ENCODE data around the gene RCOR3. TPM values are rescaled to one million over a fixed set of nuclear protein-coding genes. Genes with fewer than 3 reads are reported as not detected.
A peak's percentile ranks its signal among the peaks of the same experiment; 100 is the strongest.
"Not testable (repeated sequence)": the region's sequence is repeated elsewhere in the genome, so short reads cannot be mapped to it uniquely, and the experiment has no call there.

The RCOR3 gene
- total RNA-seq, 1 experiment from 2014 or later = 9.2 TPM

GRCh38 chr1:211249611-211250010 is 9.6 kb upstream of the RCOR3 start:
- in situ Hi-C loops (cut with HindIII; ENCODE audit: low pct_unique_long_range_greater_than_20kb, low sequenced_read_pairs); DNase-seq (ENCODE audit: low read depth, low spot score): not testable (repeated sequence)

GRCh38 chr1:211257826-211258225 is 1.3 kb upstream of the RCOR3 start:
- no peak for DNase-seq (ENCODE audit: low read depth, low spot score)
- in situ Hi-C loops (cut with HindIII; ENCODE audit: low pct_unique_long_range_greater_than_20kb, low sequenced_read_pairs) = no loop called here

- DNase-seq (ENCODE audit: low read depth, low spot score) = peak; percentile 80
- in situ Hi-C loops (cut with HindIII; ENCODE audit: low pct_unique_long_range_greater_than_20kb, low sequenced_read_pairs) = no loop called here
Measured at GRCh38 chr1:211258310-211258755, 833 bp upstream of the RCOR3 start.

- DNase-seq (ENCODE audit: low read depth, low spot score) = peak; percentile 62
- in situ Hi-C loops (cut with HindIII; ENCODE audit: low pct_unique_long_range_greater_than_20kb, low sequenced_read_pairs) = no loop called here
Measured at GRCh38 chr1:211259638-211260126, 516 bp downstream of the RCOR3 start.

- peak; percentile 74 for DNase-seq (ENCODE audit: low read depth, low spot score)
- in situ Hi-C loops (cut with HindIII; ENCODE audit: low pct_unique_long_range_greater_than_20kb, low sequenced_read_pairs) = no loop called here
Measured at GRCh38 chr1:211260141-211261107, 1.3 kb downstream of the RCOR3 start.

GRCh38 chr1:211261229-211261628 is 2.1 kb downstream of the RCOR3 start:
- DNase-seq (ENCODE audit: low read depth, low spot score) = no peak
- in situ Hi-C loops (cut with HindIII; ENCODE audit: low pct_unique_long_range_greater_than_20kb, low sequenced_read_pairs) = no loop called here

GRCh38 chr1:211263022-211263421 is 3.9 kb downstream of the RCOR3 start:
- in situ Hi-C loops (cut with HindIII; ENCODE audit: low pct_unique_long_range_greater_than_20kb, low sequenced_read_pairs) = not testable (repeated sequence)

GRCh38 chr1:211267204-211267857 is 8.2 kb downstream of the RCOR3 start:
- in situ Hi-C loops (cut with HindIII; ENCODE audit: low pct_unique_long_range_greater_than_20kb, low sequenced_read_pairs) = no loop called here
- no peak for DNase-seq (ENCODE audit: low read depth, low spot score)

More at GRCh38 chr1:211263022-211263421, 3.9 kb downstream of the RCOR3 start:
- DNase-seq (ENCODE audit: low read depth, low spot score) = not testable (repeated sequence)

GRCh38 chr1:211279340-211279739 is 20.2 kb downstream of the RCOR3 start:
- in situ Hi-C loops (cut with HindIII; ENCODE audit: low pct_unique_long_range_greater_than_20kb, low sequenced_read_pairs) = no loop called here
- DNase-seq (ENCODE audit: low read depth, low spot score) = no peak

- no peak for DNase-seq (ENCODE audit: low read depth, low spot score)
- in situ Hi-C loops (cut with HindIII; ENCODE audit: low pct_unique_long_range_greater_than_20kb, low sequenced_read_pairs) = no loop called here
Measured at GRCh38 chr1:211280910-211281309, 21.7 kb downstream of the RCOR3 start.

- DNase-seq (ENCODE audit: low read depth, low spot score) = no peak
- in situ Hi-C loops (cut with HindIII; ENCODE audit: low pct_unique_long_range_greater_than_20kb, low sequenced_read_pairs) = no loop called here
Measured at GRCh38 chr1:211281320-211282022, 22.3 kb downstream of the RCOR3 start.

GRCh38 chr1:211282023-211282373 is 22.8 kb downstream of the RCOR3 start:
- in situ Hi-C loops (cut with HindIII; ENCODE audit: low pct_unique_long_range_greater_than_20kb, low sequenced_read_pairs) = no loop called here
- no peak for DNase-seq (ENCODE audit: low read depth, low spot score)

- in situ Hi-C loops (cut with HindIII; ENCODE audit: low pct_unique_long_range_greater_than_20kb, low sequenced_read_pairs) = no loop called here
- DNase-seq (ENCODE audit: low read depth, low spot score) = no peak
Measured at GRCh38 chr1:211285196-211285595, 26.0 kb downstream of the RCOR3 start.

- DNase-seq (ENCODE audit: low read depth, low spot score) = no peak
- in situ Hi-C loops (cut with HindIII; ENCODE audit: low pct_unique_long_range_greater_than_20kb, low sequenced_read_pairs) = no loop called here
Measured at GRCh38 chr1:211287218-211287617, 28.1 kb downstream of the RCOR3 start.

- no peak for DNase-seq (ENCODE audit: low read depth, low spot score)
- in situ Hi-C loops (cut with HindIII; ENCODE audit: low pct_unique_long_range_greater_than_20kb, low sequenced_read_pairs) = no loop called here
Measured at GRCh38 chr1:211292411-211292810, 33.2 kb downstream of the RCOR3 start.

- in situ Hi-C loops (cut with HindIII; ENCODE audit: low pct_unique_long_range_greater_than_20kb, low sequenced_read_pairs) = no loop called here
- DNase-seq (ENCODE audit: low read depth, low spot score) = no peak
Measured at GRCh38 chr1:211296396-211296795, 37.2 kb downstream of the RCOR3 start.

- no peak for DNase-seq (ENCODE audit: low read depth, low spot score)
- in situ Hi-C loops (cut with HindIII; ENCODE audit: low pct_unique_long_range_greater_than_20kb, low sequenced_read_pairs) = no loop called here
Measured at GRCh38 chr1:211305044-211305443, 45.9 kb downstream of the RCOR3 start.

- DNase-seq (ENCODE audit: low read depth, low spot score) = no peak
- in situ Hi-C loops (cut with HindIII; ENCODE audit: low pct_unique_long_range_greater_than_20kb, low sequenced_read_pairs) = no loop called here
Measured at GRCh38 chr1:211309617-211310016, 50.5 kb downstream of the RCOR3 start.
